ENCODE data around the gene LTV1. TPM values are rescaled to one million over a fixed set of nuclear protein-coding genes. Genes with fewer than 3 reads are reported as not detected.
A peak's percentile ranks its signal among the peaks of the same experiment; 100 is the strongest.

Gene LTV1
- total RNA-seq, 1 donor, result 16.6 TPM

- Histone ChIP-seq H4K20me1 (ENCODE audit: insufficient read depth, low read length) (no peaks in the 10 kb centered on the region), H3K79me2 (ENCODE audit: insufficient read depth, low read length) (no peaks in the 10 kb centered on the region), H3K36me3 (ENCODE audit: insufficient read depth, low read length) (no peaks in the 10 kb centered on the region), H3K4me3 (ENCODE audit: insufficient read depth, low read length) (no peak overlapping the region), H3K4me2 (ENCODE audit: insufficient read depth, low read length) (no peak overlapping the region), H2AFZ (ENCODE audit: low read length) (no peak overlapping the region), H3K27ac (ENCODE audit: low read depth, low read length) (no peak overlapping the region), H3K9me3 (ENCODE audit: low read depth, low read length) (no peaks in the 10 kb centered on the region), H3K4me1 (ENCODE audit: insufficient read depth, low read length) (no peaks in the 10 kb centered on the region), H3K27me3 (ENCODE audit: insufficient read depth, low read length) (no peaks in the 10 kb centered on the region)
- DNase-seq (ENCODE audit: insufficient read length, low spot score, missing footprints), result no peak
- no peak for TF ChIP-seq CTCF (IDR thresholded peaks at IDR 0.05; ENCODE audit: extremely low read depth, low read depth, low read length)
These were observed 41.2 kb downstream of the LTV1 start for GRCh38 chr6:143884216-143884900.

- no peaks in the 10 kb centered on the region for H3K27me3 ChIP-seq (ENCODE audit: insufficient read depth, low read length)
- no peak for TF ChIP-seq CTCF (IDR thresholded peaks at IDR 0.05; ENCODE audit: extremely low read depth, low read depth, low read length)
- no peaks in the 10 kb centered on the region for H4K20me1 ChIP-seq (ENCODE audit: insufficient read depth, low read length)
- H3K27ac ChIP-seq (ENCODE audit: low read depth, low read length), result no peak overlapping the region
- H3K36me3 ChIP-seq (ENCODE audit: insufficient read depth, low read length), result no peaks in the 10 kb centered on the region
- no peaks in the 10 kb centered on the region for H3K4me1 ChIP-seq (ENCODE audit: insufficient read depth, low read length)
- no peak overlapping the region for H3K4me2 ChIP-seq (ENCODE audit: insufficient read depth, low read length)
- no peak overlapping the region for H3K4me3 ChIP-seq (ENCODE audit: insufficient read depth, low read length)
- DNase-seq (ENCODE audit: insufficient read length, low spot score, missing footprints), result peak; percentile 18
- no peaks in the 10 kb centered on the region for H3K79me2 ChIP-seq (ENCODE audit: insufficient read depth, low read length)
- no peak overlapping the region for H2AFZ ChIP-seq (ENCODE audit: low read length)
- no peaks in the 10 kb centered on the region for H3K9me3 ChIP-seq (ENCODE audit: low read depth, low read length)
These were observed 42.0 kb downstream of the LTV1 start for GRCh38 chr6:143885116-143885515.

GRCh38 chr6:143894655-143895054 is 51.5 kb downstream of the LTV1 start:
- H3K79me2 ChIP-seq (ENCODE audit: insufficient read depth, low read length), result no peaks in the 10 kb centered on the region
- TF ChIP-seq CTCF (IDR thresholded peaks at IDR 0.05; ENCODE audit: extremely low read depth, low read depth, low read length), result no peak
- no peaks in the 10 kb centered on the region for H4K20me1 ChIP-seq (ENCODE audit: insufficient read depth, low read length)
- H3K27ac ChIP-seq (ENCODE audit: low read depth, low read length), result no peak overlapping the region
- no peak overlapping the region for H3K4me2 ChIP-seq (ENCODE audit: insufficient read depth, low read length)
- H2AFZ ChIP-seq (ENCODE audit: low read length), result no peak overlapping the region
- H3K4me1 ChIP-seq (ENCODE audit: insufficient read depth, low read length), result no peaks in the 10 kb centered on the region
- DNase-seq (ENCODE audit: insufficient read length, low spot score, missing footprints), result no peak
- no peaks in the 10 kb centered on the region for H3K27me3 ChIP-seq (ENCODE audit: insufficient read depth, low read length)
- H3K36me3 ChIP-seq (ENCODE audit: insufficient read depth, low read length), result no peaks in the 10 kb centered on the region
- H3K9me3 ChIP-seq (ENCODE audit: low read depth, low read length), result no peaks in the 10 kb centered on the region
- H3K4me3 ChIP-seq (ENCODE audit: insufficient read depth, low read length), result no peak overlapping the region

GRCh38 chr6:143896126-143896860 is 53.2 kb downstream of the LTV1 start:
- Histone ChIP-seq H3K4me2 (ENCODE audit: insufficient read depth, low read length) (no peak overlapping the region), H3K4me3 (ENCODE audit: insufficient read depth, low read length) (no peak overlapping the region), H3K4me1 (ENCODE audit: insufficient read depth, low read length) (no peaks in the 10 kb centered on the region), H3K79me2 (ENCODE audit: insufficient read depth, low read length) (no peaks in the 10 kb centered on the region), H3K9me3 (ENCODE audit: low read depth, low read length) (no peaks in the 10 kb centered on the region), H4K20me1 (ENCODE audit: insufficient read depth, low read length) (no peaks in the 10 kb centered on the region), H3K27ac (ENCODE audit: low read depth, low read length) (no peak overlapping the region), H3K36me3 (ENCODE audit: insufficient read depth, low read length) (no peaks in the 10 kb centered on the region), H2AFZ (ENCODE audit: low read length) (no peak overlapping the region), H3K27me3 (ENCODE audit: insufficient read depth, low read length) (no peaks in the 10 kb centered on the region)
- peak; percentile 30 for DNase-seq (ENCODE audit: insufficient read length, low spot score, missing footprints)
- TF ChIP-seq CTCF (IDR thresholded peaks at IDR 0.05; ENCODE audit: extremely low read depth, low read depth, low read length), result no peak

All from osteoblast (primary cell).